Activated CD4-positive, CD25-positive, alpha-beta regulatory T cell (primary cell): Measurements from ENCODE around the gene PLA2G12A.
"Not testable (repeated sequence)": the region's sequence is repeated elsewhere in the genome, so short reads cannot be mapped to it uniquely, and the experiment has no call there.

Experiments used
- DNase-seq, 4 experiments: peaks; one replicate each; lab custom pipeline; 2025; lab: John Stamatoyannopoulos, UW

PLA2G12A gene

GRCh38 chr4:109678925-109679324 lies 50.9 kb downstream of the PLA2G12A start:
- DNase-seq: not testable (repeated sequence)

- not testable (repeated sequence) for DNase-seq
These were observed 51.4 kb downstream of the PLA2G12A start for GRCh38 chr4:109678472-109678871.

GRCh38 chr4:109676886-109677285 lies 53.0 kb downstream of the PLA2G12A start:
- no peak for DNase-seq

GRCh38 chr4:109675843-109676242 lies 54.0 kb downstream of the PLA2G12A start:
- no peak for DNase-seq

- no peak for DNase-seq
These were observed 54.7 kb downstream of the PLA2G12A start for GRCh38 chr4:109675181-109675580.

- no peak for DNase-seq
These were observed 56.6 kb downstream of the PLA2G12A start for GRCh38 chr4:109673303-109673702.

- no peak for DNase-seq
These were observed 57.5 kb downstream of the PLA2G12A start for GRCh38 chr4:109672169-109672930.

- DNase-seq: no peak
These were observed 58.5 kb downstream of the PLA2G12A start for GRCh38 chr4:109671350-109671749.

GRCh38 chr4:109665783-109666485 lies 63.9 kb downstream of the PLA2G12A start:
- no peak for DNase-seq

- no peak for DNase-seq
These were observed 67.1 kb downstream of the PLA2G12A start for GRCh38 chr4:109662771-109663170.

- DNase-seq: no peak
These were observed 67.8 kb downstream of the PLA2G12A start for GRCh38 chr4:109662116-109662515.
